HG03097 (cell line): ENCODE data around the gene GOLGB1.
"Not testable (repeated sequence)": the region's sequence is repeated elsewhere in the genome, so short reads cannot be mapped to it uniquely, and the experiment has no call there.

Experiments used
- ATAC-seq: cut with Tn5 transposase; IDR thresholded peaks from one replicate; pipeline ENCODE4 v1.9.1; 2021; ENCODE audit not compliant: unreplicated experiment, low FRiP score

GOLGB1 gene

GRCh38 chr3:121749276-121750086 lies at the start of gene GOLGB1:
Gene GOLGB1 (minus strand): TSS chr3:121749741. CDS start chr3:121730971, 18,770 bp downstream.
- peak; percentile 94 for ATAC-seq

GRCh38 chr3:121796970-121797369 lies 47.4 kb upstream of the GOLGB1 start:
- ATAC-seq: no peak

- no peak for ATAC-seq
Observed at GRCh38 chr3:121794264-121794983, 44.9 kb upstream of the GOLGB1 start.

DNA sequence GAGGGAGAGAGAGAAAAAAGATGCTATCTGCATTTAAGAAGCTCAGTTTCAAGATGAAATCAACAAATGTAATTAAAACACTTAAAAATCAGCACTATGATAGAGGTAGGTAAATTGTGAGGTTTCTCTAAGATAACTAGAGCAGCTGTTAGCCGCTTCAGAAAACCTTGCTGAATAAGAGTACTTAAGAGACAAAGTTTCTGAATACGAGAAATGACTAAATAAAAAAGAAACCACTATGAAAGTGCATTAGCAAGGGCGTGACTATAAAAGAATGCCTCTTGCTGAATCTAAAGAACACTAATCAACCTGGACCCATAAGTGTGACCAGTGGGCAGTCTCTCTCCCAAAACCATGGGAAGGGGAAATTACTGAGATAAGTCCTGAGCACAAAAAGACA lies 43.5 kb upstream of the GOLGB1 start:
- ATAC-seq: no peak

- no peak for ATAC-seq
Observed at GRCh38 chr3:121786485-121786884, 36.9 kb upstream of the GOLGB1 start.

DNA sequence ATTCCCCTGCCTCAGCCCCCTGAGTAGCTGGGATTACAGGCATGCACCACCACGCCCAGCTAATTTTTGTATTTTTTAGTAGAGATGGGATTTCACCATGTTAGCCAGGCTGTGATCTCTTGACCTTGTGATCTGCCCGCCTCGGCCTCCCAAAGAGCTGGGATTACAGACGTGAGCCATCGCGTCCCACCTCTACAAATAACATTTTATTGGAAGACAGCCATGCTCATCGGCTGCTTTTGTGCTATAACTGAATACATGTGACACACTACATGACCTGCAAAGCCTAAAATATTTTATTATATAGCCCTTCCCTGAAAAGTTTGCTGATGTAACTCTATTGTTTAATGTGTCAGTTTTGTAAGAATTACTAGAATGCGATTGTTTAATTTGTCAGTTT lies 33.2 kb upstream of the GOLGB1 start:
- ATAC-seq: not testable (repeated sequence)

- ATAC-seq: no peak
Observed at GRCh38 chr3:121781611-121782010, 32.1 kb upstream of the GOLGB1 start.

GRCh38 chr3:121775095-121775494 lies 25.6 kb upstream of the GOLGB1 start:
- ATAC-seq: not testable (repeated sequence)

DNA sequence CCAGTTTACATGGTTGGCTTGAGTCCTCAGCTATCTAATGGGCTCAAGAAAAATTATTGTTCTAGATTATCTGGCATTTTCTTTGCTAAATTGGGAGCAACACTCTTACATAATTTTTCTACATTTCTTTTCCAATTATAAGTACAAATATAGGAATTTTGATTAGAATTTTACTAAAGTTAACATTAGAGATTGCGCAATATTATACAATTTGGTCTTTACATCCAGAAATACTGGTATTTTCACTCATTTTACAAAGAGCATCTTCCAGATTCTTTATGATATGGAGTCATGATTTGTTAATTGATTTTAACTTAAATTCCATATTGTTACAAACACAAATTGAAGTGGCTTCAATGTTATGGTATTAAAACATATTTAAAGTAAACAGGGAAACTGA lies 19.7 kb upstream of the GOLGB1 start:
- ATAC-seq: no peak

GRCh38 chr3:121768452-121768851 lies 18.9 kb upstream of the GOLGB1 start:
- ATAC-seq: no peak

DNA sequence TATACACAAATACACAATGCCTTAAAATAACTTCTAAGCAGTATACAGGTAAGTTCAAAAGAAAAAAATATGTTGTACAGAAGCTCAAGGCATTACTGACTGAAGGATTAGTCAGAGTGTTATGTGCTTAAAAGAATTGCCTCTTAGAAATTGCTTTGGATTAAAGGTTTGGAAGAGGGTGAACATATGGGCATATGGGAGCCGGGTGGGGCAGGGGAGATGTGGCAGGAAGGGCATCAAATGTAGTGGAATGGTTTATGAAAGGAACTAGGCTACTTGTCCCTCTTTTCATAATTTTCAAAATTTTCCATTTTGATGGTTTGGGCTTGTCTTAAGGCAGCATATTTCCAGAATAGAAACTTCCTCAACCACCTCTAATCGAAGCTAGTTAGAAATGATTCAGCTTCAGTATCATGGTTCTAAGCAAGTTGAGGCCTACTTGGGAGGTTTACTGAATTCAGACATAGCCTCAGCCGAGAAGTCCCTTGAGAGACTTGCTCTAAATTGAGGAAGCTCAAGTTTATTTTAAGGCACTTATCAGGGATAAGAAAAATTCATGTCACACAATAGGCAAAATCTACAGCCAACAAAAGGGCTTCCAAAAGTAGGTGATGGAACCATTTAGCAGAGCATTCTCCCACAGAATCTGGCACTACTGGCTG lies 10.1 kb upstream of the GOLGB1 start:
- ATAC-seq: no peak

DNA sequence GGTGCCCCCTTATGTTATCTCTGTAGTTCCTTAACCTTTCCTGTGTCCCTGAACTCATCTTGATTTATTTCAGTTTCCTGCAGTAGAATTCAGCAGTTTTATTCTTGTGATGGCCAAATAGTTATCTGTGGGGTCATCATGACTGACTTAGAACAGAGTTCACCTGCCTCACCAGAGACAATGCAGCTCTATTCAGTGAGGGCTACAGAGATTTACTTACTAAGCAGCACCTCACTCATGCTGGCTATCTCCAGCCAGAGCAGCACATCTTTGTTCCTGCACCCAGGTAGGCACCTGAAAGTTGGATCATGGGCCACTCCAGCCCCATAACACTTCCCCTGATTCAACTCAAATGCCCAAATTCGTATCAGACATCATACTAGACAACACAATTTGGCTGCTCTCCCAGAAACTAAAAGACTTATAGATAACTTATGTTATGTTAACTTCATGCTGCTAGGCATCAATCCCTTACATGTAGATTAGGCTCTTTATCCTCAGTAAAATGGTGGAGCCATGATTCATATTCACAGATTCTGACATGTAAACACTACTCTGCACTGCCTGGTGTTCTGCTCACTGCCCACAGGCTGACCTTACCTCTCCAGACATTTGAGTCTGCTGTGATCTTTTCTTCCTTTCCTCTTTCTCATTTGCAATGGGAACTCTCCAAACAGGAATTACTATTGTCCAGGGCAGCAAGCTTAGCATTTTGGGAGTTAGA lies 9.3 kb upstream of the GOLGB1 start:
- no peak for ATAC-seq

- ATAC-seq: no peak
Observed at GRCh38 chr3:121757812-121758545, 8.4 kb upstream of the GOLGB1 start.

GRCh38 chr3:121757087-121757811 lies 7.7 kb upstream of the GOLGB1 start:
- ATAC-seq: no peak

- no peak for ATAC-seq
Observed at GRCh38 chr3:121752772-121753171, 3.2 kb upstream of the GOLGB1 start.

GRCh38 chr3:121752261-121752660 lies 2.7 kb upstream of the GOLGB1 start:
- ATAC-seq: no peak

DNA sequence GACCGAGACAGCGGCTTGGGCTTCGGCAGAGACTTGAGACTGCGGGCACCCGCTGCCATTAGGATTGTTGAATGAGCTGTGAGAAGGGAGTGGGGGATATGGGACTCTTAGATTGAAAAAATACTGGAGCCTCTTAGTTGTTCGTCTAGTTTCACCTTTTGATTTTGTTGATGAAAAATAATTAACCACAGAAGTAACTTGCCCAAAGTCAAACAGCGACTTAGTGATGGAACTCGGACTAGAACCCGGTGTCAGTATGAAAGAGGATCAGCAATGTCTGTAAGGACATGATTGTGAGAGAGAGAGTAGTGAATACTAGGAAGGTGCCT lies 510 bp upstream of the GOLGB1 start:
- ATAC-seq: no peak

GRCh38 chr3:121748680-121749275 lies 763 bp downstream of the GOLGB1 start:
- no peak for ATAC-seq

- no peak for ATAC-seq
Observed at GRCh38 chr3:121747976-121748375, 1.6 kb downstream of the GOLGB1 start.
